HG03095 (cell line): Measurements from ENCODE around the gene NEK4.

Experiments
- ATAC-seq: cut with Tn5 transposase; IDR thresholded peaks from one replicate; pipeline ENCODE4 v1.9.1; 2021; ENCODE audit warnings: moderate library complexity; ENCODE audit not compliant: unreplicated experiment

NEK4 gene

DNA sequence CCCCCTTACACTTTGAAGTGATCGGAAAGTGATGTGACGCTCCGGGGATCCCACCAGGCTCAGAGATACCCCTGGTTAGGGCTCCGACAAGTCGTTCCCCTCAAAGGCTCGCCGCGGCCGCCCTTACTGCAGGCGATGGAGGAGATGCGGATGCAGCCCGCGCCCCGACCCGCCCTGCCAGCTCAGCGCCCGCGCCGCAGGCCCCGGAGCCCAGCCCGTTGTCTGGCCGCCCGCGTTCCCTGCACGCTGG, 65.4 kb downstream of the NEK4 start:
- no peak for ATAC-seq

DNA sequence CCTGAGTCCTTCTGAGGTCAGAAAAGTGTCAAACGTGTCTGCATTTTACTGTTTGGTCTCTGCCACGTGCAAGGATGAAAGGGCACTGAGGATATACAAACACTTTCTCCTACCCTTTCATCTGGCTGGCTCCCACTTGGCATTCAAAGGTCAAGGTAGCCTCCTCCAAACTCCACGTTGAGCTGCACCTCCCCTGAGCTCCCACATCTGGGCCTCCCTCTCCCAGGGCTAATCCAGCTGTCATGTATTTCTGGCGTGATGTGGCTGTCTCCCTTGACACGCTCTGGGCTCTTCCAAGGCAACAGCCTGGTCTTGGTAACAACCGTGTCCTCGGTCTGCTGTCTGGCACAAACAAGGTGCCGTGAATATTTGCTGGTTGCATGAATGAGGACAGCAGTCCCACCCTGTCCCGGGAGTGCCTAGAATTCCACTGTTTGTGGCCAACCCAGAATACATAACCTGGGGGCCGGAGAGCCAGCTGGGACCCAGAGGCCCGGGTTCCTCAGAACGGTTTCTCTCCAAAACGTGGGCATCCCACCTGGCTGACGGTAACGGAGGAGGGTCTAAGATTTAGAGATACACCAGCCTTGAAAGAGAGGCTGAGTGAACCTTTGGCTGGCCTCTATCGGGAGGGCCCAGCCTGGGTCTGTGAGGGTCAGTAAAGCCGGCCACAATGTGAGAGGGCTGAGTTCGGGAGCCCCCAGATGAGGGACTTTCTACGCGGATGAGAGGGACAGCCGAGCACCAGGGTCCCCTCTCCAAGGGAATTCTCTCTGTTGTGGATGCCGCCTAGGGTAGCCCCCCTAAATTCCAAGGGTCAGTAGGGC, 65.9 kb downstream of the NEK4 start:
- ATAC-seq, result peak; percentile 0

DNA sequence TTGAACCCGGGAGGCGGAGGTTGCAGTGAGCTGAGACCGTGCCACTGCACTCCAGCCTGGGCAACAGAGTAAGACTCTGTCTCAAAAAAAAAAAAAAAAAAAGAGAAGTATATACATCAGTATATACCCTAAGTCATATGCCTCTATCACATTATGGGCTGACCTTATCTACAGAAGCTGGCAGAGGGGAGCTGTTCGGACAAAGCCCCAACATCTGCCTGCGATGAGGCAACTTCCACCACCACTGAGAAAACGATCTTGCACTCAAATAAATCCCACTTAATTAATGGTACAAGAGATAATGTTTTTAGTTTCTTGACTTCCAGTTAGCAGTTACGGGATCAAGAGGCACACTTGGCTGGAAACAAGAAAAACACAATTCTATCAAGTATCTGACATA, 67.4 kb downstream of the NEK4 start:
- no peak for ATAC-seq

DNA sequence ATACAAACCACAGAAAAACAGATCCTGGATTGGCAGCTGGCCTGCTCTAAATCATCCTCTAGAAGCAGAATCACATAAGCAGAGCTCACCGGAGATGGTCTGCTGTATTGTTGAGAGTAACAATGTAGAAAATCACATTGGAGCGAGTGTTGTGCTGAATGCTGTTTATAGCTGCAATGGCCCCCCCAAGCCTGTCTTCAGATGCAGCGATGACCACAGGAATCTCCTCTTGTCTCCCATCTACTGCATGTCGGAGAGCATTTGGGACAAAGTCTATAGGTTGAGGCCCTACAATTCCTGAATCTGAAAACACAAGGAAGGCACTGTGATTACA, 73.1 kb downstream of the NEK4 start:
- no peak for ATAC-seq

DNA sequence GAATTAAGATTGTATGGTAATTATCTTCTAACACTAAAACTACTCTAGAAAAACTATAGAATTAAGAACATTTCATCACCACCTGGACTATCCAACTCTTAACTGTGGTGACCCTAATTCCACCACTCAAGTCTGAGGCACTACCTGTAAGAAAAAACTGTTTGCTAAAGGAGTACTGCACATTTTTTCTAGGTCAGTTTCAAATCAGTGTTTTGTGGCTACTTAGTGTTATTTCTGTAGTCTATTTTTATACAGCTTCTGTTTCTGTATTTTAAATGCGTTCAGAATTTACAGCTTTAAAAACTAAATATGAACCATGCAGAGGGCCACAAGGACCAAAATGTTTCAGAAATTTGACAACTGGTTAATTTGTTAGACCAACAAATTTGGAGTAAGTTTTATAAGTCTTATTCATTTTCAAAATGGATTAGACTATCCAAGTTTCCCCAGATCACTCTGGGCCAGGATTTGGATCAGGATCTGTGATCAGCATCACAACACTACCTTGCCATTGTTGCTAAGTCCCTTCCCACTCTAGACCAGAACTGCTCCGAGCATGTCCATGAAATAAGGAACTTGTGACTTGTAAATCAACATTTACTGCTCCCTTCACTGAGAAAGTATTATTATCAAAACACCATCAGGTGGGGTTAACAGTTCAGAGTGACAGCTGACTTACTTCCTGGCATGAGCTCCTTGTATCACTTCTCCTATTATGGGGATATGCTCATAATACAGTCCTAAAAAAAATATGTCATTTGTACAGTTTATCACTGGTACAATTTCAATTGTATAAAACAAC, 73.7 kb downstream of the NEK4 start:
- ATAC-seq, result no peak

DNA sequence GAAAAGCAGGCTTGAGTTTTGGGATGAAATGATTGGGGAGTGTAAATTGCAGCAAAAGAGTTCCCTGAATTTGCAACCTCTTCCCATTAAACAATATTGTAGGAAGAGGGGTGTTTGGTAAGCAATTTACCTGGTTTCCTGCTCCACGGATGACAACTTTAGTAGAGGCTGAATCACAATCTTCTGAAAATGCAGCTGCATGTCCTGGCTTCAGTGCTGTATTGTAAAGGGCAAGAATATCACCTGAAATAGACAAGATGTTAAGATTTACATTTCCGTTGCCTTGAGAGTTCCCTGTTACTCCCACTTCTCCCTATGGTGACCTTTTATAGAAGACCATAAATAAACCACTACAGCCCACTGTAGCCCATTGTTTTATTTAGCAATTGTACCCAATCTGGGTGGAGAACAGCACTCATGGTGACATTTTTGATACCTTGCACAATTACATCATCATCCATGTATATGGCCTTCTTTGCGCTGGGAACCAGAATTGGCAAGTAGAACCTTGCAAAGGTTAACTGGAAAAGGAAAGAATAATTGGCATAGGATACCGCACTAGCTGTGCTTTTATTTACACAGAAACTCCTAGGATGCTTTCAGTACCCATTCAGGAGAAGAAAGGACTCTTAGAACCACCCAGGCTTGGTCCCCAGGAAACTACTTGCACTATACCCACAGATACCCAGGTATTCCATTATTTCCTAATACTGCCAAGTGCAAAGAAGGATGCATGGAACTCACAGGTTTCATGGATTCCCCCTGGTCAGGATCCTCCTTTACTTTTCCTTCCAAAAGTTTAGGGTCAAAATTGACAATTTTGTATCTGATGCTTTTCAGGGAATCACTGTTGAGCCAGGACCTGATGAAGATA, 74.7 kb downstream of the NEK4 start:
- no peak for ATAC-seq

DNA sequence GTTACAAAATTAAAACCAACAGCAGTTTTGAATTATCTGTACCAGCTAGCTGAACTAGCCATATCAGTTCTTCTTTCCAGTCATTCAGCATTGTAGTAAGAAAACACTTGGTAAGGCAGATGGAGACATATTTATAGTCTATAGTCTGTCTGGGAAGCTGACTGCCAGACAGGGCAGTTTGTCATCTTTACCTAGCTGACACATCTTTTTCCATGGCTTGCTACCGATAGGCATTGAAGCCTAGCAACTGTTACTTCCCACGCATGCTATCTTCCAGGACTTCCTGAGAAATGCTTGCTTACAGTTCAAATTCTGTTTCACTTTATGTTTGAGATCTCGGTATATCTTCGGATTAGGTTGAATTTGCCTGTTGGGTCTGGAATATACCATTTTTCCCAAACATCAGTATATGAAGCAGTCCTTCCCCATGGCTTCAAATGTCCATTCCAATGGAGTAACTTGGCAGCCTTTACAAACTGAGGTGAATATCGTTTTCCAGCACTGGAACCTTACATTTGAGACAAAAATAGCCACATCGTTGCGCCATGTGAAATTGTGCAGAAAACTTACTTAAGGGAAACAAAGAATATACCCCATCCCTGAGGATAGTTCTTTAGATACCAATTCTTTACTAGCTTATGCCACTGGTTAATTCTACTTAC, 76.1 kb downstream of the NEK4 start:
- ATAC-seq, result no peak

DNA sequence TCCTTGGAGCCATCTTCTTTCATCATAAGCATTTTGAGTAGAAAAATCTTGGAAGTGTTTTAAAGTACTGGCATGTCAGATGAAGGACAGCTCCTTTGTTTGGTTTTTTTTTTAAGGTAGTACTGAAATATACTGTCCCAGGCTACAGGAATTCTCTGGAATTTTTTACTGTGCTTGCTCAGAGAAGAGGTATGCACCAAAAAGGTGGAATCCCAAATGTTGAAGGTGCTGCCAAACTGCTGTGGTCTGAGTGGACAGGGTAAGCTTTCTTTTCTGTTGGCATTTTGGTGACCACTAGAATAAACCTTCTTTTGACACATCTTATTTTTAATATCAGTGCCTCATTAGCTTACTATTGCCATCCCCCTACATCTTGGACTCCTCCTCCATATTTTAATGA, 77.7 kb downstream of the NEK4 start:
- no peak for ATAC-seq

DNA sequence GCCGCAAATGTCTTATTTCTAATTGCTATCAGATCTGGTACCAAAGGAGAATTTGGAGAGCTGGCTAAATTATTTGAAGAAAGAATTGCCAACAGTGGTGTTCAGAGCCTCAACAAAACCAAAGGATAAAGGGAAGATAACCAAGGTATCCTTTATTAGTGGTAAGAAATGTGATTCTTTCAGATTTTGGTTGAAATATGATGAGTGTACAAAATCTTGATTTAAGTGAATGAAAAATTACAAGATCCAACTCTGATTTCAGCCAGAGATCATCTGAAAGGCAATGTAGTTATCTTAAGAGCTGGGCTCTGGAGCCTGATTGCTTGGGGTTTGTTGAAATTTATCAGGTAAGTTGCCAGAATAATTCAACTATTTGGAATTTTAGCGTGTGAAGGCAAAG, 80.2 kb downstream of the NEK4 start:
- ATAC-seq, result no peak

DNA sequence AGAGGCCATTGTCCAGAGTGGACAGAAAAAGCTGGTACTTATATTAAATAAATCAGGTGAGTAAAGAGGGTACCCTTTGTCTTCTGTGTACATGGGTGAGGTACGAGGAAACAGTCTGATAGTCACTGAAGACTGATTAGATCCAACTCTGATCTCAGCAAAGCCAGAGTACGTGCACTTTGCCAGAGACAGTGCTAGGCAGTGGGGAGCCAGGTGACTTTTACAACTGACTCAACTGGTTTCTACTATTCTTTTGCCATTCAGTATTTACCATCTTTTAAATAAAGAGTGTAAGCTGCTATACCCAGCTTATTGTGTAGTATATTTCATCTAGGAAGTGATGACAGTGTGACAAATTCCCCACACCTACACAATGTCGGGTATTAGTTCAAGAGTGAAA, 81.6 kb downstream of the NEK4 start:
- no peak for ATAC-seq

DNA sequence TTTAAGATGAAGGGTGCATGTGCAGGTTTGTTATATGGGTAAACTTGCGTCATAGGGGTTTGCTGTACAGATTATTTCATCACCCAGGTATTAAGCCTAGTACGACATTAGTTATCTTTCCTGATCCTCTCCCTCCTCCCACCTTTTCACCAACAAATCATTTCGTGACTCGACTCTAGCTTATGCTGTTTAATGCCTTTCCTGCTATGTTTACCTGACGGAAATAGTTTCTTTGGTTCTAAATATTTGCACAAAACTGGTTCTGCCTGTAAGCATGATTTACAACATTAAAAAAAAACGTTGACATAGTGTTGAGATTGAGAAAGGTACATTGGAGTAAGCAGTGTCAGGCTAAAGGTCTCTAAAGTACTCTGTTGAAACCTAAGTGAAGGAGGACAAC, 82.5 kb downstream of the NEK4 start:
- ATAC-seq, result no peak

DNA sequence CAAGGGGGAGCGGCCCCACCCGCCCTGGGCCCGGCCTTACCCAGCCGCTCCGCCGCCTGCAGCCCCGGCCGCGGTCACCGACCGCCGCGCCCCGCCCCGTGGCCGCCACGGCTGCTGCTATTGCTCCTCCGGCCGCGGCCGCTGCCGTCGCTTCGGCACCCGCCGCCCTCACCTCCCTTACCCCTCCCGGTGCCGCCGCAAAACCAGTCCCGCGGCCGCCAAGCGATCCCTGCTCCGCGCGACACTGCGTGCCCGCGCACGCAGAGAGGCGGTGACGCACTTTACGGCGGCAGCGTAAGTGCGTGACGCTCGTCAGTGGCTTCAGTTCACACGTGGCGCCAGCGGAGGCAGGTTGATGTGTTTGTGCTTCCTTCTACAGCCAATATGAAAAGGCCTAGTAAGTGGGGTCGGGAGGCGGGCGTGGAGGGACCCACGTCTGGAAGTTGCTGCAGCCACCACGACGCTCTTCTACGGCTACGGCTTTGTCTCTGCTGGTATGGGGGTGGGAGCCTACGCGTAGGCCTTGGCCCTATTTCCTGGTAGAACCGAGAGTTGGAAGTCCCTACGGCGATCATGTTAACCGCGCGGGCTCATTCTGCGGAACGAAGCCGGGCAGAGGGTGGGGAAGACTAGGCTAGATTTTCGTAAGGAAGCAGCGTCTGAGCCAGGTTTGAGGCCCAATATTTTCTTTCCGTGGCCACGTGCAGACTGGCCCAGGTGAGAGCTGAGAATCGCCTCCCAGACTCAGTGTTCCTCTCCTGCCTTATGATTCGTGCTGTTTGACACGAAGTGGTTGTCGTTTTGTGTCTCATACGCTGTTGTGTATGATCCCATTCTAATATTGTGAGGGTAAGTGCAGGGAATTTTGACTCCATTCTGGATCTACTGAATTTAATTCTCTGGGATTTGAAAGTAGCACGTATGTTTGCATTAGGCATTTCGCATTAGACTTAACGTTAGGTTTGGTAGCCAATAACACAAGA, 84.7 kb downstream of the NEK4 start, which contains the start of the genes GNL3 and PBRM1:
TSS of gene GNL3 (plus strand) at position 324 of the 983 bp plus-strand sequence. CDS start at position 385, 61 bp downstream.
TSS of gene PBRM1 (minus strand) at position 205 of the 983 bp plus-strand sequence.
- peak; percentile 58 for ATAC-seq

DNA sequence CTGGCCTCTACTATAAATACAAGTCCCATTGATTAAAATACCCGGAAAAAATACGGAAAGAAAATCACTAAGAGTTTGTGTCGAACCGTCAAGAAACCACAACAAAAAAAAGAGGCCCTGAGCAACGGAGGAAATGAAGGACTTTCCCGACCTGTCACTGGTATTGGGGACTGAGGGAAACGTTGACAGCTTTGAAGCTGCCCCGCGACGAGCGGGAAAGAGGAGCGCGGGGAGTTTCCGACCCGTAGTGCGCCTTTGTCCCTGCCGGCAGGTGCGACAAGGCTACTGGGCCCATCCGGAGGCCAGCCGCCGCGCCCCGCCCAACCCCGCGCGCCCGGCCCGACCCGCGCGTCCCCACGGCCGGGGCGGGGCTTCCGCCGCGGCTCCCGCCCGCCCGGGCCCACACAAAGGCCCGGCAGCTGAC, 85.4 kb downstream of the NEK4 start:
- peak; percentile 70 for ATAC-seq

DNA sequence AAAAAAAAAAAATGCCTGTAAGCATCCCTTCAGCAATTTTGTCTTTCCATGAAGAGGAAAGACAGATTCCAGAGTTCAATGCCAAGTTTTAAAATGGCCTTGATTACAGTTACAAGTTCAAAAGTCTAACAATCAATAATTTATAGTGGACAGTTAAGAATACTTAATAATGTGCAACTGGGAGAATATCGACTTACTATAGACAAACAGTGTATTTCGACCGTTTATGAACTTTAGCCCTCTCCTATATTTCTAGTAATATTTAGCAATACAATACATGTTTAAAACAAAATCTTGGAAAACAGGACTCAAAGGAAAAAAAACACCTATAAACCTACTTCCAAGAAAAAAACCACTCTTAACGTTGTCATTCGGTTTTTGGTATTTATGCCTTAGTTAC, 86.6 kb downstream of the NEK4 start:
- ATAC-seq, result no peak

DNA sequence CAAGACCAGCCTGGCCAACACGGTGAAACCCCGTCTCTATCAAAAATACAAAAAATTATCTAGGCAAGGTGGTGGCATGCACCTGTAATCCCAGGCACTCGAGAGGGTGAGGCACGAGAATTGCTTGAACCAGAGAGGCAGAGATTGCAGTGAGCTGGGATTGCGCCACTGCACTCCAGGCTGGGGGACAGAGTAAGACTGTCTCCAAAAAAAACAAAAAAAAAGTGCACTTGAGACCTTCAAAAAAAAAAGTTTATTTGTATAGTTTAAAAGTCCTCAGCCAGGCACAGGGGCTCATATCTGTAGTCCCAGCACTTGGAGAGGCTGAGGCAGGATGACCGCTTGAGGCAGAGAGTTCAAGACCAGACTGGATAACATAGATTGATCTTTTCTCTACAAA, 87.1 kb downstream of the NEK4 start:
- no peak for ATAC-seq

DNA sequence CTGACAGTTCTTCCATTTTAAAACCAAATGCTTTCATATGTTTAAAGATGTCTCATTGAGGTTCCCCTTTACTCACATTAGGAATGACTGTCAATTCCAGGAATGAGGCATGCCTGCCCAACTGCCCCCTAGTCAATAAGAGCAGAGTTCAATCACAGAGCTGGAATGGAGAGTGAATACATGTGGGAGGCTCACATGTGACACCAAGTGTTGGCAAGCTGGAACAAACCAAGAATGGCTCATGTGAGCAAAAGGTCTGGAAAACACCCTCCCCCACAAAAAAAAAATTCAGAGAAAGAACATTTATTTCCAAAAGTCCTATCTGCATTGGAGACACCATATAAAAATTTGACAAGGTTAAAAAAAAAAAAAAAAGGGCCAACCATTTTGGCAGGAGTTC, 88.7 kb downstream of the NEK4 start:
- no peak for ATAC-seq

DNA sequence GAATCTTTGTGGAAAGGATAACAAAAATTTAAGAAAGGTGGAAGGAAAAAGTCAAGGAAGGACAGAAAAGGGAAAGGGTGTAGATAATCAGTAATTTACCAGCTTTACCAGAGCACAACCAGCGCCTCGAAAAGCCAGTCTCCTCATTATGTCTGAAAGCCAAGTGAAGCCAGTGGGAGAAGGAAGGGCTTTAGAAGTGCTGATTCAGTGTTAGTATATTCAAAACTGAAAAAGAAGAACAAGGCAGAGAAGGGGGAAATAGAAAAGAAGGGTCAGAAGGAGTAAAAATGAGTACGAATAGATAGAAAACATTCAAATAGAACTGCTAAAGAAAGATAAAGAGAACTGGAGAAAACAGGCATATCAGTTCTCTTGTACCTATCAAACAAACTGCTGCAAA, 89.1 kb downstream of the NEK4 start:
- no peak for ATAC-seq

DNA sequence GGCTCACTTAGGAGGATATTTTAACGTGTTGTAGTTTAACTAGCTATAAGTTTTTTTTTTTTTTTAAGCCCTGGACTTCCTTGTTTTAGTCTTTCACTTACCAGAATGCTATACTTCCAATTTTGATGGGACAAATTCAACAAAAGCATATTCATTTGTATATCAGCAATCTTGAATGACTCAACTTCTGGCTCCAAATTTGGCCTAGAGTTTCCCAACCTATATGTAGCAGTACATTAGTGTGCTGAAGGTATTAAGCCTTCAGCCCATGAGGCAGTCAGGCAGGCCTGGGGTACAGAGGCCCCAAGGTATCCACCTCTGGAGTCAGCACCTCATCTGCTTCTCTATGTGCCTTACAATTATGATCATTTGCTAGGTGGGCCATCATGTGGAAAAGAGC, 90.9 kb downstream of the NEK4 start:
- ATAC-seq, result no peak

DNA sequence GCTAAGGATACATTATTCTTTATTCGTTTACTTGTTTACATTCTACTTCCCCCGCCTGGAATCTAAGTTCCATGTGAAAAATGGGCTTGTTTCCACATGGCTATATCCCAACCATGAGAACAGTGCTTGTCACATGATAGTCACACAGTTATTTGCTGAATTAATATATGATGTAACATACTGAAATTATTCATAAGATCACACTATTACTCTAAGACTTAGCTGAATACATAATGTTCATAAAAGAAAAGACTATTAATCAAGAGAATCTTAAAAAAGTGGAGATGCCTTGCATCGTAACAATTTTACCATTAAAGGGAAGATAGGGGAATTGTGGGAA, 91.6 kb downstream of the NEK4 start:
- no peak for ATAC-seq
